ENCODE data around the gene KPNA4.
"Not testable (repeated sequence)": the region's sequence is repeated elsewhere in the genome, so short reads cannot be mapped to it uniquely, and the experiment has no call there.

Gene KPNA4

GRCh38 chr3:160482796-160483195 lies 82.6 kb downstream of the KPNA4 start:
- no peak for DNase-seq

- DNase-seq: no peak
These were observed 83.5 kb downstream of the KPNA4 start for GRCh38 chr3:160481856-160482255.

- peak; percentile 37 for DNase-seq
These were observed 84.4 kb downstream of the KPNA4 start for GRCh38 chr3:160480931-160481330.

- DNase-seq: no peak
These were observed 86.0 kb downstream of the KPNA4 start for GRCh38 chr3:160479376-160479775.

GRCh38 chr3:160478338-160478737 lies 87.0 kb downstream of the KPNA4 start:
- peak; percentile 59 for DNase-seq

- DNase-seq: peak; percentile 30
These were observed 87.6 kb downstream of the KPNA4 start for GRCh38 chr3:160477750-160478149.

GRCh38 chr3:160475884-160476283 lies 89.5 kb downstream of the KPNA4 start:
- DNase-seq: peak; percentile 51

- no peak for DNase-seq
These were observed 90.2 kb downstream of the KPNA4 start for GRCh38 chr3:160475153-160475552.

- DNase-seq: peak; percentile 84
These were observed 90.9 kb downstream of the KPNA4 start for GRCh38 chr3:160474416-160474838.

GRCh38 chr3:160473978-160474377 lies 91.4 kb downstream of the KPNA4 start:
- peak; percentile 97 for DNase-seq

- peak; percentile 94 for DNase-seq
These were observed 92.2 kb downstream of the KPNA4 start for GRCh38 chr3:160473221-160473620.

GRCh38 chr3:160472344-160472743 lies 93.0 kb downstream of the KPNA4 start:
- DNase-seq: no peak

GRCh38 chr3:160471892-160472291 lies 93.5 kb downstream of the KPNA4 start:
- DNase-seq: no peak

GRCh38 chr3:160470181-160470580 lies 95.2 kb downstream of the KPNA4 start:
- no peak for DNase-seq

GRCh38 chr3:160464971-160465370 lies 100.4 kb downstream of the KPNA4 start:
- DNase-seq: no peak

- DNase-seq: no peak
These were observed 101.0 kb downstream of the KPNA4 start for GRCh38 chr3:160464321-160464720.

GRCh38 chr3:160460033-160460432 lies 105.3 kb downstream of the KPNA4 start:
- DNase-seq: no peak

GRCh38 chr3:160459450-160459970 lies 105.9 kb downstream of the KPNA4 start:
- no peak for DNase-seq

GRCh38 chr3:160458151-160458550 lies 107.2 kb downstream of the KPNA4 start:
- no peak for DNase-seq

- DNase-seq: no peak
These were observed 109.5 kb downstream of the KPNA4 start for GRCh38 chr3:160455846-160456245.

GRCh38 chr3:160454995-160455394 lies 110.4 kb downstream of the KPNA4 start:
- no peak for DNase-seq

GRCh38 chr3:160452251-160452650 lies 113.1 kb downstream of the KPNA4 start:
- DNase-seq: not testable (repeated sequence)

- peak; percentile 64 for DNase-seq
These were observed 113.8 kb downstream of the KPNA4 start for GRCh38 chr3:160451602-160452001.

- peak; percentile 97 for DNase-seq
These were observed 114.5 kb downstream of the KPNA4 start for GRCh38 chr3:160450846-160451245.
